M059J (cell line): Measurements from ENCODE around the gene PSMD1. TPM values are rescaled to one million over a fixed set of nuclear protein-coding genes. Genes with fewer than 3 reads are reported as not detected.
A peak's percentile ranks its signal among the peaks of the same experiment; 100 is the strongest.
"Not testable (repeated sequence)": the region's sequence is repeated elsewhere in the genome, so short reads cannot be mapped to it uniquely, and the experiment has no call there.

Experiments used
- DNase-seq: peaks from one replicate; pipeline ENCODE4 v3.0.0-alpha.2; 2012; ENCODE audit warnings: low read depth
- total RNA-seq: library from RNA; depleted of rRNA; stranded (reverse); fragments of >200 nt; shearing (Covaris generic); gene quantifications from 2 replicates; pipeline ENCODE4 v1.2.3, GENCODE V29; 2014

Gene PSMD1
- total RNA-seq, 1 experiment from 2014 or later = 109 TPM

GRCh38 chr2:231152800-231153557 is 96.3 kb downstream of the PSMD1 start:
- no peak for DNase-seq

GRCh38 chr2:231159306-231159705 is 102.6 kb downstream of the PSMD1 start:
- peak; percentile 25 for DNase-seq

GRCh38 chr2:231160701-231161100 is 104.0 kb downstream of the PSMD1 start:
- no peak for DNase-seq

GRCh38 chr2:231161252-231161839 is 104.7 kb downstream of the PSMD1 start:
- DNase-seq = peak; percentile 70

GRCh38 chr2:231161877-231162329 is 105.2 kb downstream of the PSMD1 start:
- peak; percentile 98 for DNase-seq

GRCh38 chr2:231163011-231163410 is 106.3 kb downstream of the PSMD1 start:
- no peak for DNase-seq

GRCh38 chr2:231163414-231164095 is 106.9 kb downstream of the PSMD1 start:
- no peak for DNase-seq

- no peak for DNase-seq
Measured at GRCh38 chr2:231167745-231168459, 111.2 kb downstream of the PSMD1 start.

GRCh38 chr2:231168460-231169139 is 111.9 kb downstream of the PSMD1 start:
- no peak for DNase-seq

GRCh38 chr2:231169488-231169887 is 112.8 kb downstream of the PSMD1 start:
- no peak for DNase-seq

GRCh38 chr2:231170055-231170454 is 113.4 kb downstream of the PSMD1 start:
- DNase-seq = no peak

- no peak for DNase-seq
Measured at GRCh38 chr2:231172025-231172424, 115.4 kb downstream of the PSMD1 start.

- DNase-seq = no peak
Measured at GRCh38 chr2:231174211-231174651, 117.6 kb downstream of the PSMD1 start.

- DNase-seq = no peak
Measured at GRCh38 chr2:231176066-231176465, 119.4 kb downstream of the PSMD1 start.

- no peak for DNase-seq
Measured at GRCh38 chr2:231177156-231178025, 120.7 kb downstream of the PSMD1 start.

- DNase-seq = not testable (repeated sequence)
Measured at GRCh38 chr2:231178805-231179204, 122.1 kb downstream of the PSMD1 start.

GRCh38 chr2:231181860-231182512 is 125.3 kb downstream of the PSMD1 start:
- DNase-seq = peak; percentile 89

GRCh38 chr2:231182513-231182899 is 125.8 kb downstream of the PSMD1 start:
- DNase-seq = no peak

GRCh38 chr2:231183851-231184250 is 127.2 kb downstream of the PSMD1 start:
- DNase-seq = no peak

GRCh38 chr2:231184319-231184718 is 127.7 kb downstream of the PSMD1 start:
- DNase-seq = no peak
